ENCODE data around the gene SP140.

Gene SP140

DNA sequence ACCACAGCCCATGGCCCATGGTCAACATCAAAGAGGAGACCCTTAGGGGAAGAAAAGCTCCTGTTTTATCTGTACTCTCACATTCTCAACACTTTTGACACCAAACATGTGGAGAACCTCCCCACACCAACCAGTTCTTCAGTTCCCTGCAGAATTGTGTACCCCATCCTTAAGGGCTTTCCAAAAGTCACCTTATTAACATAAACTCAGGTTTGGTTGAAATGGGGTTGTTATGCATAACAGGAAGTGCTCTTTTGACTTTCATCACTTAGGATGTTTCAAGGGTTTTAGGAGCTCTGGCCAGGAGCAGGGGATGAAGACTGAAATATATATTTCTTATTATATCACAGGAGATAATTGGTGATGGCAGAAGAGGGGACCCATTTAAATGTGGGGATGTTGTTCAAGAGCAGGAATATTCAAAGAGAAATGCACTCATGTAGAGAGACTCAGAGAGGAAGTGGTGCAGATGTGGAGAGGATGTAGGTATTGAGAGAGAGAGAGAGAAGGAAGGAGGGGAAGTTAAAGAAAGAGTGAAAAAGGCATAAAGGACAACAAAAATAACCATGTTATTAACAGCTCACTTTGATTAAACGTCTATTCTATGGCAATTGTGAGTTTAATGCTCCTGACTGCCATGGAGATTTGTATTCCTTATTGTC is 136.6 kb downstream of the SP140 start:
- TF ChIP-seq CTCF (IDR thresholded peaks at IDR 0.05; ENCODE audit: low read length, missing control alignments), result no peak
- H3K4me3 ChIP-seq (replicated peaks; ENCODE audit: low read depth, low read length), result no peak overlapping the region
- no peak for DNase-seq (ENCODE audit: low read depth)

Data from fibroblast of pulmonary artery (primary cell).